Stomach (tissue), 9 donors: ENCODE data around the gene MERTK. TPM values are rescaled to one million over a fixed set of nuclear protein-coding genes. Genes with fewer than 3 reads are reported as not detected.

Experiments used
- DNase-seq, 2 donors: peaks; one replicate each; pipeline versions ENCODE4 v3.0.0 to v3.0.0-alpha.2; 2013 to 2019
- H3K27ac ChIP-seq, 5 donors: fragments of 200-600 bp in 4 of 5; sonication (generic) in 4 of 5; one replicate each; pipeline ENCODE4 v1.5.1; 2013 to 2019; ENCODE audit warnings: mild to moderate bottlenecking in 1 of 5, moderate library complexity in 1 of 5
- H3K27me3 ChIP-seq, 3 donors: fragments of 200-600 bp; sonication (generic); one replicate each; pipeline ENCODE4 v1.5.1; 2017 to 2019; ENCODE audit warnings: mixed run types in 1 of 3
- H3K36me3 ChIP-seq, 4 donors: fragments of 200-600 bp; sonication (generic); 1 replicate in 3 of 4; 2 replicates in 1 of 4; pipeline ENCODE4 v1.5.1; 2016 to 2019
- H3K4me1 ChIP-seq, 4 donors: fragments of 200-600 bp; sonication (generic); one replicate each; pipeline ENCODE4 v1.5.1; 2016 to 2019
- H3K4me3 ChIP-seq, 4 donors: fragments of 200-600 bp; sonication (generic) in 3 of 4; one replicate each; pipeline ENCODE4 v1.5.1; 2016 to 2019; ENCODE audit warnings: mild to moderate bottlenecking in 1 of 4
- H3K9me3 ChIP-seq, 4 donors: fragments of 200-600 bp; sonication (generic); one replicate each; pipeline ENCODE4 v1.5.1; 2016 to 2019
- EP300 ChIP-seq: sonication (generic); formaldehyde crosslinking; IDR thresholded peaks from one replicate; pipeline ENCODE4 v1.6.1; 2017; ENCODE audit warnings: antibody characterized with exemption
- POLR2A ChIP-seq, 4 donors: fragments of 450-650 bp; IDR thresholded peaks; one replicate each; pipeline ENCODE4 v1.6.1; 2016; ENCODE audit warnings: antibody characterized with exemption in 4 of 4, control low read depth in 2 of 4, mild to moderate bottlenecking in 1 of 4, moderate library complexity in 1 of 4
- POLR2AphosphoS5 ChIP-seq, 3 donors: sonication (generic); formaldehyde crosslinking; IDR thresholded peaks; one replicate each; pipeline ENCODE4 v1.6.1; 2016; ENCODE audit warnings: antibody characterized with exemption in 3 of 3
- WGBS, 5 donors: extraction: QIAGEN DNeasy Blood & Tissue Kit in 3 of 5; methylation state at CpG; one replicate each; pipeline versions ENCODE4 v1.1.5 to v1.1.7; 2013 to 2018; 5-methylcytosine and 5-hydroxymethylcytosine counted together
- intact Hi-C: fragments of 100-400 bp; cut with DNase I; formaldehyde crosslinking; loops from one replicate; pipeline ENCODE4 v1.15.1; 2023; ENCODE audit warnings: low total_unique reads
- polyA plus RNA-seq, 3 donors: library from polyadenylated mRNA; stranded (reverse); fragments of 200-250 nt; gene quantifications; one replicate each; pipeline ENCODE4 v1.2.3, GENCODE V29; 2013
- total RNA-seq, 5 donors: library from RNA; depleted of rRNA; stranded (reverse); fragments of >200 nt; gene quantifications; one replicate each; pipeline versions ENCODE4 v1.1.0 to v1.2.3, GENCODE V29; 2014 to 2016
- TF ChIP-seq, protein P1 (sequence below), 7 experiments: fragments of 450-650 bp in 4 of 7; fragments of 200-600 bp in 3 of 7; sonication (generic) in 3 of 7; IDR thresholded peaks; one replicate each; pipeline ENCODE4 v1.5.1; 2016 to 2019; ENCODE audit warnings: antibody characterized with exemption in 7 of 7, control low read depth in 2 of 7, mild to moderate bottlenecking in 1 of 7
- donor health status: healthy with polysubstance abuse.
- donor health status: Bipolar disorder and iron deficiency.
- donor health status: healthy.

The MERTK gene
- total and polyA plus RNA-seq, 8 donors = 3.9 to 21.8 (median 10.0) TPM

DNA sequence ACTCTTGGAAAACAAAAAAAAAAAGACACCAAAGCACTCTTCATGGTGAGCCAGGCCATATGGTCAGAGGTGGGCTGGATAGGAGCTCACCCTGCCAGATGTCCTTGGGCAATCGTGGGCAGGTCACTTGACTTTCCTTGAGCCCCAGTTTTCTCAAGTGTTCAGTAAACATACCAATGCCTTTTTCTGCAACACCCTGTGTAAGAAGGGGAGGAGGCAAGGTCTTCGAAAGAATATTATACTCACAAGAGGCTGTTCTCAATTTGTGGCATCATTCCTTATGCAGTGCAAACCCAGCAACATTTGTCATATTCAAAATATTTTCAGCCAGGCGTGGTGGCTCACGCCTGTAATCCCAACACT lies 133.8 kb downstream of the MERTK start:
- no peaks in the 10 kb centered on the region for H3K9me3 ChIP-seq
- TF ChIP-seq, protein P1, sequence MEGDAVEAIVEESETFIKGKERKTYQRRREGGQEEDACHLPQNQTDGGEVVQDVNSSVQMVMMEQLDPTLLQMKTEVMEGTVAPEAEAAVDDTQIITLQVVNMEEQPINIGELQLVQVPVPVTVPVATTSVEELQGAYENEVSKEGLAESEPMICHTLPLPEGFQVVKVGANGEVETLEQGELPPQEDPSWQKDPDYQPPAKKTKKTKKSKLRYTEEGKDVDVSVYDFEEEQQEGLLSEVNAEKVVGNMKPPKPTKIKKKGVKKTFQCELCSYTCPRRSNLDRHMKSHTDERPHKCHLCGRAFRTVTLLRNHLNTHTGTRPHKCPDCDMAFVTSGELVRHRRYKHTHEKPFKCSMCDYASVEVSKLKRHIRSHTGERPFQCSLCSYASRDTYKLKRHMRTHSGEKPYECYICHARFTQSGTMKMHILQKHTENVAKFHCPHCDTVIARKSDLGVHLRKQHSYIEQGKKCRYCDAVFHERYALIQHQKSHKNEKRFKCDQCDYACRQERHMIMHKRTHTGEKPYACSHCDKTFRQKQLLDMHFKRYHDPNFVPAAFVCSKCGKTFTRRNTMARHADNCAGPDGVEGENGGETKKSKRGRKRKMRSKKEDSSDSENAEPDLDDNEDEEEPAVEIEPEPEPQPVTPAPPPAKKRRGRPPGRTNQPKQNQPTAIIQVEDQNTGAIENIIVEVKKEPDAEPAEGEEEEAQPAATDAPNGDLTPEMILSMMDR (IDR thresholded peaks at IDR 0.05) = no peak
- TF ChIP-seq POLR2A (IDR thresholded peaks at IDR 0.05) = no peak
- no peak for TF ChIP-seq POLR2AphosphoS5 (IDR thresholded peaks at IDR 0.05)
- TF ChIP-seq EP300 = no peak
- H3K4me1 ChIP-seq = peaks cover 18 to 44% (median 25%) of the 10 kb centered on the region in 4 donors
- H3K27ac ChIP-seq = peak overlapping the region in 4 of 5 donors; percentile 33 to 64 (median 60)
- WGBS, 5 donors = 57 to 64% (median 59%) methylated on average over 4 of the region's 4 CpGs
- no peak overlapping the region for H3K4me3 ChIP-seq
- intact Hi-C loops = no loop called here
- peaks cover 0 to 5% (median 0%) of the 10 kb centered on the region in 4 donors for H3K36me3 ChIP-seq
- DNase-seq = no peak
- H3K27me3 ChIP-seq = no peaks in the 10 kb centered on the region

DNA sequence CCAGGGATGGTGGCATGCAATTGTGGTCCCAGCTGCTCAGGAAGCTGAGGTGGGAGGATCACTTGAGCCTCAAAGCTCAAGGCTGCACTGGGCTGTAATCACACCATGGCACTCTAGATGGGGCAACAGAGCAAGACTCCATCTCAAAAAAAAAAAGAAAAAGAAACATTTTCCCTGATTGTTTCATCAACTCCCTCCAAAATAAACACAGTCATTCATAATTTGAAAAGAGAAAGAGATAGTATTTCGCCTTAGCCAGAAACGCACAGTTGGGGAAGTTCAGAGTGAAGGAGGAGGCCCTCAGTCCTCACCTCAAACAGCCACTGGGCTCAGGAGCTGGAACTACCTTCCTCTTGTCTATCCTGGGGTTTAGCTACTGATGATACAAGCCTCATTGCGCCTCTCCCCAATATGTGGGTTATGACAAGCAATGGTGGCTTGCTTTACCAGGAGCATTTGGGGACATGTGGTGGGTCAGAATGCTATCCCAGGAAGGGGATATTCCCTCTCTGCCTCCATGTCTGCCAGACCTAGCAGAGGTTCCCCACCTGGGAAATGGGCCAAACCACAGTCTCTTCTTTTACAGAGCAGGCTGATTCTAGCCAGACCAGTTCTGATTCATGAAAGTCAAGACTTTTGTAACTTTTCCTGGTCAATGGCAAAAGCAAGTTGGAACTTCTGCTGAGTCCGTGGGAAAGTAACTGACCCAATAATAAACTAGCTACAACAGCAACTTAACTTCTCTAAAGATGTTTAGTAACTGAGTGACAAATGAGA lies 134.5 kb downstream of the MERTK start:
- Histone ChIP-seq H3K4me3 (no peak overlapping the region), H3K27ac (peak overlapping the region in 4 of 5 donors; percentile 33 to 64 (median 60)), H3K36me3 (peaks cover 0 to 5% (median 0%) of the 10 kb centered on the region in 4 donors), H3K4me1 (peaks cover 18 to 44% (median 25%) of the 10 kb centered on the region in 4 donors), H3K27me3 (no peaks in the 10 kb centered on the region), H3K9me3 (no peaks in the 10 kb centered on the region)
- intact Hi-C loops = no loop called here
- DNase-seq = peak; percentile 45 to 49
- no peak for TF ChIP-seq POLR2AphosphoS5 (IDR thresholded peaks at IDR 0.05)
- TF ChIP-seq, protein P1 (IDR thresholded peaks at IDR 0.05) = peak in 1 of 7 experiments; percentile 26
- 40 to 50% (median 43%) methylated on average over 4 of the region's 4 CpGs for WGBS, 5 donors

DNA sequence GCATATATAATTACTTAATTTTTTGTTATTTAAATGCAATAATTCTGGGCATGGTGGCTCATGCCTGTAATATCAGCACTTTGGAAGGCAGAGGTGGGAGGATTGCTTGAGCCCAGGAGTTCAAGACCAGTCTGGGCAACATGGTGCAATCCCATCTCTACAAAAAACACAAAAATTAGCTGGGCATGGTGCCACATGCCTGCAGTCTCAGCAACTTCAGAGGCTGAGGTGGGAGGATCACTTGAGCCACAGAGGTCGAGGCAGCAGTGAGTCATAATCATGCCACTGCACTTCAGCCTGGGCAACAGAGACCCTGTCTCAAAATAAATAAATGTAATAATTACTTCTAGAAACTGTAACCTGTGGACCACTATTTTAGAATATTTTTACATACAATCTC lies 135.2 kb downstream of the MERTK start:
- no peaks in the 10 kb centered on the region for H3K9me3 ChIP-seq
- DNase-seq = no peak
- peaks cover 18 to 42% (median 25%) of the 10 kb centered on the region in 4 donors for H3K4me1 ChIP-seq
- intact Hi-C loops = no loop called here
- no peaks in the 10 kb centered on the region for H3K27me3 ChIP-seq
- WGBS, 5 donors = 39 to 71% (median 56%) methylated on average over 1 of the region's 1 CpG
- H3K36me3 ChIP-seq = peaks cover 0 to 1% (median 0%) of the 10 kb centered on the region in 4 donors
- peak overlapping the region in 1 of 5 donors; percentile 60 for H3K27ac ChIP-seq
- H3K4me3 ChIP-seq = no peak overlapping the region
- TF ChIP-seq POLR2AphosphoS5 (IDR thresholded peaks at IDR 0.05) (no peak), POLR2A (IDR thresholded peaks at IDR 0.05) (no peak), EP300 (no peak)
- TF ChIP-seq, protein P1 (IDR thresholded peaks at IDR 0.05) = no peak

DNA sequence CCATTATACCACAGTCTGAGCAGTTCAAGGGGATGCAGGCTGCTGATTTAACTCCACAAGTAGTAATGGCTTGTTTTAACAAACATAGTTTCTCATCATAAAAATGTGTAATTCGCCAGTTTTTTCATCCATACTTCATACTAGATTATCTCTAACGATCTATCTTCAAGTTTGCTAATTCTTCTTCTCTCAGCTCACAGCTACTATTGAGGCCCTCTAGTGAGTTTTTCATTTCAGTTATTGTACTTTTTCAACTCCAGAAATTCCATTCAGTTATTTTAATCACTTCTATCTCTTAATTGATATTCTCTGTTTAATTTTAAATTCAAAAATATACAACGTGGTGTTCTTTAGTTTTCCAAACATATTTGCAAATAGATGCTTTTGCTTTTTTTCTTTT lies 136.5 kb downstream of the MERTK start:
- intact Hi-C loops = no loop called here
- no peaks in the 10 kb centered on the region for H3K27me3 ChIP-seq
- no peaks in the 10 kb centered on the region for H3K36me3 ChIP-seq
- TF ChIP-seq POLR2AphosphoS5 (IDR thresholded peaks at IDR 0.05) (no peak), POLR2A (IDR thresholded peaks at IDR 0.05) (no peak), EP300 (no peak)
- TF ChIP-seq, protein P1 (IDR thresholded peaks at IDR 0.05) = no peak
- H3K4me1 ChIP-seq = peaks cover 18 to 31% (median 25%) of the 10 kb centered on the region in 4 donors
- no peak overlapping the region for H3K4me3 ChIP-seq
- no peak overlapping the region for H3K27ac ChIP-seq
- DNase-seq = no peak
- H3K9me3 ChIP-seq = no peaks in the 10 kb centered on the region
- 62 to 79% (median 78%) methylated on average over 3 of the region's 3 CpGs for WGBS, 5 donors
